Measurements from ENCODE around the gene SH3RF1. TPM values are rescaled to one million over a fixed set of nuclear protein-coding genes. Genes with fewer than 3 reads are reported as not detected.
"Not testable (repeated sequence)": the region's sequence is repeated elsewhere in the genome, so short reads cannot be mapped to it uniquely, and the experiment has no call there.

Gene SH3RF1
- total RNA-seq, 3 donors from 2014 or later = 20.2 to 37.0 (median 27.9) TPM

DNA sequence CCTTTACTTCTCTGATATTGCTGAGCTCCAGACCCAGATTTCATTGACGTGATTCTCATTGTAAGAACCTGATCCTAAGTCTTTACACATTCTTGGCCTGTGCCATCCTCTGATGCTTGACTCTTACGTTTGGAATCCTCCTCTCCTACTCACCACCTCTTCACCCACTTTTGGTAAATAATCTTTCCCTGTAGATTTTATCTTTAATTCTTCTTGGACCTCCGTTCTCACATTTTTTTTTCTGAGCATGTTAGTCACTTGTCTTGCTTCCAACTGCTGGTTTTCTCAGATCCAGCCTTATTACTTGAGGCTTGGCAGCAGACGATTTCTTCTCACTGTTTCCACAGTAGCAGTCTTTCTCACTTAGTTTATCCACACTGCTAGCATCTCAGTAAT is 12.4 kb upstream of the SH3RF1 start:
- intact Hi-C loops (cut with DNase I; ENCODE audit: low total_unique reads) = no loop called here
- no peaks in the 10 kb centered on the region for H3K9me3 ChIP-seq
- peak overlapping the region in 1 of 2 donors; percentile 12 for H3K27ac ChIP-seq
- H3K4me3 ChIP-seq = no peak overlapping the region
- H3K27me3 ChIP-seq = no peaks in the 10 kb centered on the region
- no peak for DNase-seq (ENCODE audit: low spot score in 2 of 2)
- no peaks in the 10 kb centered on the region for H3K36me3 ChIP-seq
- H3K4me1 ChIP-seq = no peaks in the 10 kb centered on the region
- TF ChIP-seq, protein P1, sequence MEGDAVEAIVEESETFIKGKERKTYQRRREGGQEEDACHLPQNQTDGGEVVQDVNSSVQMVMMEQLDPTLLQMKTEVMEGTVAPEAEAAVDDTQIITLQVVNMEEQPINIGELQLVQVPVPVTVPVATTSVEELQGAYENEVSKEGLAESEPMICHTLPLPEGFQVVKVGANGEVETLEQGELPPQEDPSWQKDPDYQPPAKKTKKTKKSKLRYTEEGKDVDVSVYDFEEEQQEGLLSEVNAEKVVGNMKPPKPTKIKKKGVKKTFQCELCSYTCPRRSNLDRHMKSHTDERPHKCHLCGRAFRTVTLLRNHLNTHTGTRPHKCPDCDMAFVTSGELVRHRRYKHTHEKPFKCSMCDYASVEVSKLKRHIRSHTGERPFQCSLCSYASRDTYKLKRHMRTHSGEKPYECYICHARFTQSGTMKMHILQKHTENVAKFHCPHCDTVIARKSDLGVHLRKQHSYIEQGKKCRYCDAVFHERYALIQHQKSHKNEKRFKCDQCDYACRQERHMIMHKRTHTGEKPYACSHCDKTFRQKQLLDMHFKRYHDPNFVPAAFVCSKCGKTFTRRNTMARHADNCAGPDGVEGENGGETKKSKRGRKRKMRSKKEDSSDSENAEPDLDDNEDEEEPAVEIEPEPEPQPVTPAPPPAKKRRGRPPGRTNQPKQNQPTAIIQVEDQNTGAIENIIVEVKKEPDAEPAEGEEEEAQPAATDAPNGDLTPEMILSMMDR (IDR thresholded peaks at IDR 0.05) = no peak
- TF ChIP-seq POLR2AphosphoS5 (IDR thresholded peaks at IDR 0.05) (no peak), POLR2A (IDR thresholded peaks at IDR 0.05) (no peak)

- no peaks in the 10 kb centered on the region for H3K27me3 ChIP-seq
- H3K36me3 ChIP-seq = no peaks in the 10 kb centered on the region
- no peaks in the 10 kb centered on the region for H3K9me3 ChIP-seq
- DNase-seq (ENCODE audit: low spot score in 2 of 2) = no peak
- no peak overlapping the region for H3K4me3 ChIP-seq
- TF ChIP-seq, protein P1 (IDR thresholded peaks at IDR 0.05) = no peak
- TF ChIP-seq POLR2AphosphoS5 (IDR thresholded peaks at IDR 0.05) = no peak
- no peak for TF ChIP-seq POLR2A (IDR thresholded peaks at IDR 0.05)
- peak overlapping the region in 1 of 2 donors; percentile 12 for H3K27ac ChIP-seq
- H3K4me1 ChIP-seq = no peaks in the 10 kb centered on the region
- intact Hi-C loops (cut with DNase I; ENCODE audit: low total_unique reads) = no loop called here
These were observed 11.8 kb upstream of the SH3RF1 start for GRCh38 chr4:169282429-169283113.

DNA sequence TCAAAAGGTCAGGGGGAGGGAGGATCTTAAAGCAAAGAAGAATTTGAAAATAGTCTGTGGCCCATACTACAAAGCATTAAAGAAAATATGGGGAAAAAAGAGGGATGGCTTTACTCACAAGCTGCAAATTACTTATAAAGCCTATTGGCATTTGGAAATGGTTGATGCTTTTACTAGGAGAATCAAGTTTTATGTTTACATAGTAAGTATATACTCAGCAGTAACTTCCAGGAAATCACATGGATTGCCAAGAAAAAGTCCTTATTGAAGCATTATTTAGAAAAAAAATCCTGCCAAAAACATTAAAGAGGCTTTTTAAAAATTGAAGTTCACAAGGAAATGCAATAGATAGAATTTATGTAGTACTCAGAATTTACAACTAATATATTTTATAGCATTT is 8.4 kb upstream of the SH3RF1 start:
- Histone ChIP-seq H3K36me3 (no peaks in the 10 kb centered on the region), H3K27me3 (no peaks in the 10 kb centered on the region), H3K4me3 (no peak overlapping the region), H3K4me1 (no peaks in the 10 kb centered on the region), H3K9me3 (no peaks in the 10 kb centered on the region), H3K27ac (no peak overlapping the region)
- DNase-seq (ENCODE audit: low spot score in 2 of 2) = no peak
- intact Hi-C loops (cut with DNase I; ENCODE audit: low total_unique reads) = no loop called here
- TF ChIP-seq POLR2A (IDR thresholded peaks at IDR 0.05) (no peak), POLR2AphosphoS5 (IDR thresholded peaks at IDR 0.05) (no peak)
- TF ChIP-seq, protein P1 (IDR thresholded peaks at IDR 0.05) = no peak

- H3K36me3 ChIP-seq = no peaks in the 10 kb centered on the region
- H3K27me3 ChIP-seq = no peaks in the 10 kb centered on the region
- no peak overlapping the region for H3K4me3 ChIP-seq
- no peaks in the 10 kb centered on the region for H3K9me3 ChIP-seq
- intact Hi-C loops (cut with DNase I; ENCODE audit: low total_unique reads) = no loop called here
- no peak for DNase-seq (ENCODE audit: low spot score in 2 of 2)
- H3K4me1 ChIP-seq = no peaks in the 10 kb centered on the region
- H3K27ac ChIP-seq = no peak overlapping the region
- TF ChIP-seq, protein P1 (IDR thresholded peaks at IDR 0.05) = no peak
- no peak for TF ChIP-seq POLR2AphosphoS5 (IDR thresholded peaks at IDR 0.05)
- no peak for TF ChIP-seq POLR2A (IDR thresholded peaks at IDR 0.05)
These were observed 7.9 kb upstream of the SH3RF1 start for GRCh38 chr4:169278624-169279023.

DNA sequence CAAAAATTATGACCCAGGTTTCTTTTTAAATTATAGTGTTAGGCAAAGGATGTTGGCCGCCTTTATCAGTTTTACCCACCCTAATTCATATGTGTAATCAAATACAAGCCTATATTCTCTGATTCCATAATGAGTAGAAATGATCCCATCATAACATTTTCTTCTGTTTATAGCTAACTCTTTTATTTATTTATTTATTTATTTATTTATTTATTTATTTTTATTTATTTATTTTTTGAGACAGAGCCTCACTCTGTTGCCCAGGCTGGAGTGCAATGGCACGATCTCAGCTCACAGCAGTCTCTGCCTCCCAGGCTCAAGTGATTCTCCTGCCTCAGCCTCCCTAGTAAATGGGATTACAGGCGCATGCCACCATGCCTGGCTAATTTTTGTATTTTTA is 7.1 kb upstream of the SH3RF1 start:
- H3K4me1 ChIP-seq; H3K27me3 ChIP-seq; H3K9me3 ChIP-seq; DNase-seq (ENCODE audit: low spot score in 2 of 2); H3K27ac ChIP-seq; H3K36me3 ChIP-seq; intact Hi-C loops (cut with DNase I; ENCODE audit: low total_unique reads); H3K4me3 ChIP-seq: not testable (repeated sequence)
